ENCODE data around the gene PYURF. TPM values are rescaled to one million over a fixed set of nuclear protein-coding genes. Genes with fewer than 3 reads are reported as not detected.

PYURF gene
- total RNA-seq, result 71.2 and 81.9 TPM in 2 replicates

GRCh38 chr4:88523325-88524129 is at the start of gene PYURF:
Gene PYURF, minus strand, starts transcription at chr4:88523776. Its CDS starts 76 bp downstream, at chr4:88523700.

Other genes starting within 250 kb of the PYURF start
- 32.5 and 52.1 TPM in 2 replicates for gene PPM1K, start 239.2 kb downstream of the PYURF start, total RNA-seq
- 12.4 and 12.8 TPM in 2 replicates for gene HERC6, start 144.9 kb downstream of the PYURF start, total RNA-seq
- 1.4 and 2.7 TPM in 2 replicates for gene HERC5, start 66.7 kb downstream of the PYURF start, total RNA-seq
- gene HERC3, start 68.7 kb upstream of the PYURF start, total RNA-seq, result 18.9 and 23.4 TPM in 2 replicates
- gene NAP1L5, start 174.1 kb upstream of the PYURF start, total RNA-seq, result 6.9 and 9.5 TPM in 2 replicates